SK-N-MC (cell line): ENCODE results near the gene ZNF580.

Experiments used
- EZH2 ChIP-seq: fragments of 200-600 bp; sonication (generic); IDR thresholded peaks from one replicate; pipeline ENCODE4 v1.6.1; 2017; ENCODE audit warnings: antibody characterized with exemption
- FOXP2 ChIP-seq: optimal IDR thresholded peaks from 2 replicates; pipeline ENCODE3; 2011; ENCODE audit warnings: mild to moderate bottlenecking, moderate library complexity; ENCODE audit not compliant: insufficient read depth; ENCODE audit errors: extremely low read length, control extremely low read depth
- POLR2AphosphoS5 ChIP-seq: IDR thresholded peaks from 2 replicates; pipeline ENCODE4 v1.6.1; 2012; ENCODE audit warnings: mild to moderate bottlenecking, low read depth, low read length, borderline replicate concordance

DNA sequence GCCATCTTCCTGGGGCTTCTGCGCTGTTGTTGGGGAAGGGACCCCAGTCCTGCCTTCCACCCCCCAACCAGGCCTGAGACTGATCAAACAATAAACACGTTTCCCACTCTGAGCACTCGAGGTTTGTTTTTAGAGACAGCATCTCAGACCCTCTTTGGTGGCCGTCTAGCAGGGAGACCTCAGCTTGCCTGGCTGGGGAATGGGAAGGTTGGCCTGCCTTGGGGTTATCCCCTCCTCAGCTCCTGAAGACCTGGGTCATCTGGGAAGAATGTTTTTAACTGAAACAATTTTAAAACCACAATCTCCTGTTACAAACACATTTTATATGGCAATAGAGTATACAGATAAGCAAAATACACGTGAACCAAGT, 4.7 kb downstream of the ZNF580 start:
- TF ChIP-seq POLR2AphosphoS5, result no peak
- TF ChIP-seq EZH2, result no peak
- no peak for TF ChIP-seq FOXP2
